GM21367 (cell line): ENCODE results near the gene ARHGEF3.

ENCODE experiments used
- ATAC-seq: cut with Tn5 transposase; IDR thresholded peaks from one replicate; pipeline ENCODE4 v1.9.1; 2021; ENCODE audit not compliant: unreplicated experiment

The ARHGEF3 gene

GRCh38 chr3:56799251-56799882, 2.4 kb downstream of the ARHGEF3 start:
- ATAC-seq, result no peak

GRCh38 chr3:56796996-56797395, 4.8 kb downstream of the ARHGEF3 start:
- no peak for ATAC-seq

- no peak for ATAC-seq
These were observed 5.5 kb downstream of the ARHGEF3 start for GRCh38 chr3:56796202-56796601.

GRCh38 chr3:56795829-56796185, 5.9 kb downstream of the ARHGEF3 start:
- ATAC-seq, result no peak

- no peak for ATAC-seq
These were observed 6.5 kb downstream of the ARHGEF3 start for GRCh38 chr3:56795097-56795828.

GRCh38 chr3:56792193-56792592, 9.6 kb downstream of the ARHGEF3 start:
- no peak for ATAC-seq

GRCh38 chr3:56790016-56790821, 11.5 kb downstream of the ARHGEF3 start:
- no peak for ATAC-seq

- no peak for ATAC-seq
These were observed 12.7 kb downstream of the ARHGEF3 start for GRCh38 chr3:56789076-56789475.

- ATAC-seq, result no peak
These were observed 13.2 kb downstream of the ARHGEF3 start for GRCh38 chr3:56788521-56788920.

- ATAC-seq, result no peak
These were observed 13.9 kb downstream of the ARHGEF3 start for GRCh38 chr3:56787784-56788256.

- no peak for ATAC-seq
These were observed 14.4 kb downstream of the ARHGEF3 start for GRCh38 chr3:56787258-56787775.

GRCh38 chr3:56785499-56785898, 16.2 kb downstream of the ARHGEF3 start:
- no peak for ATAC-seq

- no peak for ATAC-seq
These were observed 17.2 kb downstream of the ARHGEF3 start for GRCh38 chr3:56784448-56785001.

GRCh38 chr3:56783644-56784447, 17.9 kb downstream of the ARHGEF3 start:
- ATAC-seq, result peak; percentile 98

- no peak for ATAC-seq
These were observed 18.8 kb downstream of the ARHGEF3 start for GRCh38 chr3:56782906-56783305.

- no peak for ATAC-seq
These were observed 19.5 kb downstream of the ARHGEF3 start for GRCh38 chr3:56782215-56782614.

GRCh38 chr3:56781762-56782161, 20.0 kb downstream of the ARHGEF3 start:
- no peak for ATAC-seq

- no peak for ATAC-seq
These were observed 20.8 kb downstream of the ARHGEF3 start for GRCh38 chr3:56780936-56781335.

GRCh38 chr3:56778893-56779292, 22.9 kb downstream of the ARHGEF3 start:
- ATAC-seq, result no peak

- no peak for ATAC-seq
These were observed 25.2 kb downstream of the ARHGEF3 start for GRCh38 chr3:56776556-56776950.
